ENCODE data around the gene DYRK3.

DYRK3 gene

GRCh38 chr1:206696812-206697585, 61.7 kb downstream of the DYRK3 start:
- in situ Hi-C loops (cut with HindIII; ENCODE audit: low sequenced_read_pairs) = no loop called here

GRCh38 chr1:206698011-206698410, 62.7 kb downstream of the DYRK3 start:
- in situ Hi-C loops (cut with HindIII; ENCODE audit: low sequenced_read_pairs) = no loop called here

Measured in endothelial cell of hepatic sinusoid (primary cell).